Measurements from ENCODE around the gene SLC26A9.

GRCh38 chr1:205879974-205880373 lies 63.3 kb downstream of the SLC26A9 start:
- TF ChIP-seq EP300 (IDR thresholded peaks at IDR 0.05; ENCODE audit: borderline replicate concordance in 1 of 2, low read depth in 1 of 2, low read length in 1 of 2), result no peak
- no peak for TF ChIP-seq FOXJ3 (CRISPR knock-in tag; IDR thresholded peaks at IDR 0.05)
- TF ChIP-seq, protein P1, sequence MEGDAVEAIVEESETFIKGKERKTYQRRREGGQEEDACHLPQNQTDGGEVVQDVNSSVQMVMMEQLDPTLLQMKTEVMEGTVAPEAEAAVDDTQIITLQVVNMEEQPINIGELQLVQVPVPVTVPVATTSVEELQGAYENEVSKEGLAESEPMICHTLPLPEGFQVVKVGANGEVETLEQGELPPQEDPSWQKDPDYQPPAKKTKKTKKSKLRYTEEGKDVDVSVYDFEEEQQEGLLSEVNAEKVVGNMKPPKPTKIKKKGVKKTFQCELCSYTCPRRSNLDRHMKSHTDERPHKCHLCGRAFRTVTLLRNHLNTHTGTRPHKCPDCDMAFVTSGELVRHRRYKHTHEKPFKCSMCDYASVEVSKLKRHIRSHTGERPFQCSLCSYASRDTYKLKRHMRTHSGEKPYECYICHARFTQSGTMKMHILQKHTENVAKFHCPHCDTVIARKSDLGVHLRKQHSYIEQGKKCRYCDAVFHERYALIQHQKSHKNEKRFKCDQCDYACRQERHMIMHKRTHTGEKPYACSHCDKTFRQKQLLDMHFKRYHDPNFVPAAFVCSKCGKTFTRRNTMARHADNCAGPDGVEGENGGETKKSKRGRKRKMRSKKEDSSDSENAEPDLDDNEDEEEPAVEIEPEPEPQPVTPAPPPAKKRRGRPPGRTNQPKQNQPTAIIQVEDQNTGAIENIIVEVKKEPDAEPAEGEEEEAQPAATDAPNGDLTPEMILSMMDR (IDR thresholded peaks at IDR 0.05), result no peak
- no peak for TF ChIP-seq RAD21 (IDR thresholded peaks at IDR 0.05; ENCODE audit: low read length)
- TF ChIP-seq PBX3 (IDR thresholded peaks at IDR 0.05), result no peak
- TF ChIP-seq, protein P2, sequence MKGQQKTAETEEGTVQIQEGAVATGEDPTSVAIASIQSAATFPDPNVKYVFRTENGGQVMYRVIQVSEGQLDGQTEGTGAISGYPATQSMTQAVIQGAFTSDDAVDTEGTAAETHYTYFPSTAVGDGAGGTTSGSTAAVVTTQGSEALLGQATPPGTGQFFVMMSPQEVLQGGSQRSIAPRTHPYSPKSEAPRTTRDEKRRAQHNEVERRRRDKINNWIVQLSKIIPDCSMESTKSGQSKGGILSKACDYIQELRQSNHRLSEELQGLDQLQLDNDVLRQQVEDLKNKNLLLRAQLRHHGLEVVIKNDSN (IDR thresholded peaks at IDR 0.05; ENCODE audit: borderline replicate concordance, low read depth), result no peak
- no peak for TF ChIP-seq RCOR1 (IDR thresholded peaks at IDR 0.05; ENCODE audit: low read length)
- TF ChIP-seq ELF1 (IDR thresholded peaks at IDR 0.05), result no peak
- TF ChIP-seq, protein P3, sequence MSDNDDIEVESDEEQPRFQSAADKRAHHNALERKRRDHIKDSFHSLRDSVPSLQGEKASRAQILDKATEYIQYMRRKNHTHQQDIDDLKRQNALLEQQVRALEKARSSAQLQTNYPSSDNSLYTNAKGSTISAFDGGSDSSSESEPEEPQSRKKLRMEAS (IDR thresholded peaks at IDR 0.05; ENCODE audit: low read depth), result no peak
- no peak for TF ChIP-seq TAF1 (IDR thresholded peaks at IDR 0.05; ENCODE audit: borderline replicate concordance, low read depth, low read length)
